RWPE2 (cell line): ENCODE results near the gene KCNC1.

Source experiments
- ATAC-seq: fragments of 200-7000 bp; cut with Tn5 transposase; 3 replicates; pipeline ENCODE4 v1.9.1; 2021; ENCODE audit warnings: low read depth
- DNase-seq: peaks from one replicate; pipeline ENCODE4 v3.0.0-alpha.2; 2020; ENCODE audit warnings: low spot score
- H3K27ac ChIP-seq: fragments of 450-650 bp; 2 replicates; pipeline ENCODE4 v1.5.1; 2017; ENCODE audit warnings: mild to moderate bottlenecking; ENCODE audit not compliant: poor library complexity, severe bottlenecking
- H3K27me3 ChIP-seq: fragments of 250-450 bp; sonication (Bioruptor Pico); 2 replicates; pipeline ENCODE4 v1.5.1; 2021; ENCODE audit warnings: mild to moderate bottlenecking, moderate library complexity; ENCODE audit not compliant: insufficient read depth, poor library complexity, severe bottlenecking
- H3K36me3 ChIP-seq: fragments of 250-450 bp; sonication (Bioruptor Pico); 2 replicates; pipeline ENCODE4 v1.5.1; 2020; ENCODE audit warnings: low read depth, mild to moderate bottlenecking, moderate library complexity
- H3K4me1 ChIP-seq: fragments of 250-450 bp; sonication (Bioruptor Pico); 2 replicates; pipeline ENCODE4 v1.5.1; 2021; ENCODE audit warnings: mild to moderate bottlenecking, moderate library complexity; ENCODE audit not compliant: insufficient read depth, poor library complexity, severe bottlenecking
- H3K4me3 ChIP-seq: fragments of 250-450 bp; sonication (Bioruptor Pico); 2 replicates; pipeline ENCODE4 v1.5.1; 2021; ENCODE audit warnings: mild to moderate bottlenecking, moderate library complexity; ENCODE audit not compliant: severe bottlenecking
- H3K9me3 ChIP-seq: fragments of 250-450 bp; sonication (Bioruptor Pico); 2 replicates; pipeline ENCODE4 v1.5.1; 2021; ENCODE audit warnings: mild to moderate bottlenecking, moderate library complexity; ENCODE audit not compliant: severe bottlenecking
- TF ChIP-seq, protein P1 (sequence below): fragments of 450-650 bp; IDR thresholded peaks from one replicate; pipeline ENCODE4 v1.5.1; 2017; ENCODE audit warnings: mild to moderate bottlenecking, moderate library complexity; ENCODE audit not compliant: poor library complexity, severe bottlenecking

The KCNC1 gene

GRCh38 chr11:17803754-17804334 lies 69.3 kb downstream of the KCNC1 start:
- no peaks in the 10 kb centered on the region for H3K36me3 ChIP-seq
- TF ChIP-seq, protein P1, sequence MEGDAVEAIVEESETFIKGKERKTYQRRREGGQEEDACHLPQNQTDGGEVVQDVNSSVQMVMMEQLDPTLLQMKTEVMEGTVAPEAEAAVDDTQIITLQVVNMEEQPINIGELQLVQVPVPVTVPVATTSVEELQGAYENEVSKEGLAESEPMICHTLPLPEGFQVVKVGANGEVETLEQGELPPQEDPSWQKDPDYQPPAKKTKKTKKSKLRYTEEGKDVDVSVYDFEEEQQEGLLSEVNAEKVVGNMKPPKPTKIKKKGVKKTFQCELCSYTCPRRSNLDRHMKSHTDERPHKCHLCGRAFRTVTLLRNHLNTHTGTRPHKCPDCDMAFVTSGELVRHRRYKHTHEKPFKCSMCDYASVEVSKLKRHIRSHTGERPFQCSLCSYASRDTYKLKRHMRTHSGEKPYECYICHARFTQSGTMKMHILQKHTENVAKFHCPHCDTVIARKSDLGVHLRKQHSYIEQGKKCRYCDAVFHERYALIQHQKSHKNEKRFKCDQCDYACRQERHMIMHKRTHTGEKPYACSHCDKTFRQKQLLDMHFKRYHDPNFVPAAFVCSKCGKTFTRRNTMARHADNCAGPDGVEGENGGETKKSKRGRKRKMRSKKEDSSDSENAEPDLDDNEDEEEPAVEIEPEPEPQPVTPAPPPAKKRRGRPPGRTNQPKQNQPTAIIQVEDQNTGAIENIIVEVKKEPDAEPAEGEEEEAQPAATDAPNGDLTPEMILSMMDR = no peak
- ATAC-seq (no peak), DNase-seq (no peak)
- H3K4me1 ChIP-seq = peaks cover under 1% of the 10 kb centered on the region
- no peaks in the 10 kb centered on the region for H3K27me3 ChIP-seq
- H3K4me3 ChIP-seq = no peak overlapping the region
- H3K9me3 ChIP-seq = no peaks in the 10 kb centered on the region
- H3K27ac ChIP-seq = no peak overlapping the region

GRCh38 chr11:17805043-17805442 lies 70.5 kb downstream of the KCNC1 start:
- TF ChIP-seq, protein P1 = no peak
- H3K4me1 ChIP-seq = no peaks in the 10 kb centered on the region
- H3K4me3 ChIP-seq = no peak overlapping the region
- no peaks in the 10 kb centered on the region for H3K27me3 ChIP-seq
- DNase-seq (no peak), ATAC-seq (no peak)
- no peaks in the 10 kb centered on the region for H3K36me3 ChIP-seq
- H3K9me3 ChIP-seq = no peaks in the 10 kb centered on the region
- no peak overlapping the region for H3K27ac ChIP-seq

- no peak overlapping the region for H3K4me3 ChIP-seq
- ATAC-seq = no peak
- no peak overlapping the region for H3K27ac ChIP-seq
- H3K9me3 ChIP-seq = no peaks in the 10 kb centered on the region
- TF ChIP-seq, protein P1 = no peak
- no peaks in the 10 kb centered on the region for H3K27me3 ChIP-seq
- H3K4me1 ChIP-seq = no peaks in the 10 kb centered on the region
- DNase-seq = no peak
- H3K36me3 ChIP-seq = no peaks in the 10 kb centered on the region
Observed at GRCh38 chr11:17805873-17806272, 71.3 kb downstream of the KCNC1 start.

GRCh38 chr11:17807034-17807433 lies 72.5 kb downstream of the KCNC1 start:
- Histone ChIP-seq H3K36me3 (no peaks in the 10 kb centered on the region), H3K27ac (no peak overlapping the region), H3K4me1 (no peaks in the 10 kb centered on the region), H3K9me3 (no peaks in the 10 kb centered on the region), H3K4me3 (no peak overlapping the region), H3K27me3 (no peaks in the 10 kb centered on the region)
- ATAC-seq (no peak), DNase-seq (no peak)
- TF ChIP-seq, protein P1 = no peak

DNA sequence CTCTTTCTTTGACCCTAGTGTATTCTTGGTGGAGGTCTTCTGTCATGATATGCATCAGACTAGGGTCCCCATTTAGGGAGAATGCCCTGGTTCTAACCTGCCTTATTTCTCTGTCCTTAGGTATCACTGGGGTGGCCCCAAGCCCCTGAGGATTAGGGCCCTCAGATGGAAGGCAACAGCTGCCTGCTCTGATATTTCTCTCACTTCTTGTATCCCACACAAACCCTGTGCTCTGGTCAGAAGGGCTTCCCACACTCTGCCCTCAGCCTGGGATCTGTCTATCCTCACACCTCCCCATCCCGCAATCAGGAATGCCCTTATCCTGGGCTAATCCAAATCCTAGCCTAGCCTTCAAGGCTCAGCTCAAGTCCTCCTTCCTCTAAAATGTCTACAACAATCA lies 75.5 kb downstream of the KCNC1 start:
- H3K27ac ChIP-seq = no peak overlapping the region
- no peaks in the 10 kb centered on the region for H3K4me1 ChIP-seq
- no peaks in the 10 kb centered on the region for H3K36me3 ChIP-seq
- no peak for DNase-seq
- H3K4me3 ChIP-seq = no peak overlapping the region
- H3K9me3 ChIP-seq = no peaks in the 10 kb centered on the region
- no peaks in the 10 kb centered on the region for H3K27me3 ChIP-seq
- TF ChIP-seq, protein P1 = no peak
- ATAC-seq = no peak
